Fibroblast of the aortic adventitia (primary cell): ENCODE data around the gene FGFR2. TPM values are rescaled to one million over a fixed set of nuclear protein-coding genes. Genes with fewer than 3 reads are reported as not detected.
"Not testable (repeated sequence)": the region's sequence is repeated elsewhere in the genome, so short reads cannot be mapped to it uniquely, and the experiment has no call there.

Experiments
- DNase-seq: peaks from one replicate; pipeline ENCODE4 v3.0.0-alpha.2; 2010; ENCODE audit warnings: low read depth
- H3K4me3 ChIP-seq: 2 replicates; pipeline ENCODE4 v1.5.1; 2011; ENCODE audit warnings: low read depth, mild to moderate bottlenecking, control low read depth, low read length, moderate library complexity
- total RNA-seq: library from RNA; depleted of rRNA; stranded (reverse); fragments of >200 nt; gene quantifications from 2 replicates; pipeline ENCODE4 v1.2.3, GENCODE V29; 2012; ENCODE audit warnings: low replicate concordance
- TF ChIP-seq, protein P1 (sequence below): IDR thresholded peaks from 2 replicates; pipeline ENCODE4 v1.5.1; 2011; ENCODE audit warnings: mild to moderate bottlenecking, low read length, control low read depth, inconsistent platforms; ENCODE audit not compliant: insufficient read depth

Gene FGFR2
- total RNA-seq, 1 donor: not detected

DNA sequence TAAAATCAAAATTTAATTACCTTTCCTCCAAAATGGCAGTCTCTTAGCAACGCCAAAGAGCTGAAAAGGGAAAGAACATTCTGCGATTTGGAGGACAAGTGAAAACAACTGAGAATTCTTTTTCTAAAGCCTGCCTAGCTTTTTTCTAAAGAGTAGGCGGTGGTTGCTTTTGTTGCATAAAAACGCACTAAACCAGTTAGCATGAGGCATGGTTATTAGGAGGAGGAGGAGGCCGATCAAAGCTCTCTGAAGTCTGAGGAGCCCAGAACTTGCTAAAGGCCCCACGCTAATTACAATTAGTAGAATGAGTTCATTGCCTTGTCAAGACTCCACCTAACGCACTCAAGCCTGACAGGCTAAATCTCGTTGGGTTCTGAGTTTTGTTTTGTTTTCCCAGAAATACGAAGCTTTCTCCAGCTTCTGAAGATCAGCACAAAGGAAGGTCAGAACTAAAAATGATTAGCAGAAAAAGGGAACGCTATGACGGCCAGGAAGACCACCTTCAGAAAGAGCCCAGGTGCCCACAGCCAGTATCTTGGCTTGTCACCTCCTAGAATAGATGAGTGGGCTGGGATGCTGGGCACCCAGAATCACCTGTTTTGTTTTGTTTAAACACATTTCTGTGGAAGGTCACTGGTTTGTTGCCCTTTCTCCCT is 72.0 kb downstream of the FGFR2 start:
- no peak overlapping the region for H3K4me3 ChIP-seq
- TF ChIP-seq, protein P1, sequence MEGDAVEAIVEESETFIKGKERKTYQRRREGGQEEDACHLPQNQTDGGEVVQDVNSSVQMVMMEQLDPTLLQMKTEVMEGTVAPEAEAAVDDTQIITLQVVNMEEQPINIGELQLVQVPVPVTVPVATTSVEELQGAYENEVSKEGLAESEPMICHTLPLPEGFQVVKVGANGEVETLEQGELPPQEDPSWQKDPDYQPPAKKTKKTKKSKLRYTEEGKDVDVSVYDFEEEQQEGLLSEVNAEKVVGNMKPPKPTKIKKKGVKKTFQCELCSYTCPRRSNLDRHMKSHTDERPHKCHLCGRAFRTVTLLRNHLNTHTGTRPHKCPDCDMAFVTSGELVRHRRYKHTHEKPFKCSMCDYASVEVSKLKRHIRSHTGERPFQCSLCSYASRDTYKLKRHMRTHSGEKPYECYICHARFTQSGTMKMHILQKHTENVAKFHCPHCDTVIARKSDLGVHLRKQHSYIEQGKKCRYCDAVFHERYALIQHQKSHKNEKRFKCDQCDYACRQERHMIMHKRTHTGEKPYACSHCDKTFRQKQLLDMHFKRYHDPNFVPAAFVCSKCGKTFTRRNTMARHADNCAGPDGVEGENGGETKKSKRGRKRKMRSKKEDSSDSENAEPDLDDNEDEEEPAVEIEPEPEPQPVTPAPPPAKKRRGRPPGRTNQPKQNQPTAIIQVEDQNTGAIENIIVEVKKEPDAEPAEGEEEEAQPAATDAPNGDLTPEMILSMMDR: no peak
- DNase-seq: no peak

DNA sequence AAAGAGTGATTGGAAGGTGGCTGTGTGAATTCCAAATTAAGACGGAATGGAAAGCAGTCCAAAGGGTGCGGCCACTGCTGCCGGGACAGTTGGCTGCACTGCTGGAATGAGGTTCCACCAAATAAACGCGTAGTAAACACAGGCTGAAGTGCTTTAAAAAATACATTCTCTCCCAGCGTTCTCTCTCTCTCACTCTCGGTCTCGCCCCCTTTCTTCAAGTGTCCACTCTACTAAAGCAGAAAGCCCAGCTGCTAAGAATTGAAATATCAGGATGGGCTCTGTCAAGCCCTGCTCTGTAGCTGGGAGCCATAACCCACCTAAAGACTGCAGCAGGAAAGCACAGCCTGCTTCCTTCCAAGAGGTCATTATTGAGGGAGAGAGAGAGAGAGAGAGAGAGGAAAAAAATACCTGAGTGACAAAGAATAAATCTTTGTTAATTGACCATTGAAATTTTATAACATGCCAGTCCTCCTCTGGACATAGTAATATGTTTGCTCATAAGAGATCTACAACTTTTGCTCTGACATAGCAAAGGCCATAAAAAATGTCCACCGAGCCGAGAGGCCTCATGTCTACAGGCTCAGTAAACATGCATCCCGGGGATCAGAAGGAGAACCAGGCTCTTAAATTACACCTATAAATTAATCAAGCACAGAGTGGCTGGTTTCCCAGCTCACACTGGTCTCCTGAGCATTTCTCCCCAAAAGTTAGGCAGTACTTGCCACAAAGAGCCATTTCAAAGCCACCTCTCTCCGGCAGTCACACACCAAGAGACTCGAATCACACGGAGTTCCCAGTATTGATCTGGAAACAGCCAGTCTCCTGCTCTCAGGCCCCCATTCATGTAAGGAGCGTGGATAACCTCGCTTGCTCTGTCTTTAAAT is 72.8 kb downstream of the FGFR2 start:
- DNase-seq: no peak
- TF ChIP-seq, protein P1: no peak
- H3K4me3 ChIP-seq: no peak overlapping the region

DNA sequence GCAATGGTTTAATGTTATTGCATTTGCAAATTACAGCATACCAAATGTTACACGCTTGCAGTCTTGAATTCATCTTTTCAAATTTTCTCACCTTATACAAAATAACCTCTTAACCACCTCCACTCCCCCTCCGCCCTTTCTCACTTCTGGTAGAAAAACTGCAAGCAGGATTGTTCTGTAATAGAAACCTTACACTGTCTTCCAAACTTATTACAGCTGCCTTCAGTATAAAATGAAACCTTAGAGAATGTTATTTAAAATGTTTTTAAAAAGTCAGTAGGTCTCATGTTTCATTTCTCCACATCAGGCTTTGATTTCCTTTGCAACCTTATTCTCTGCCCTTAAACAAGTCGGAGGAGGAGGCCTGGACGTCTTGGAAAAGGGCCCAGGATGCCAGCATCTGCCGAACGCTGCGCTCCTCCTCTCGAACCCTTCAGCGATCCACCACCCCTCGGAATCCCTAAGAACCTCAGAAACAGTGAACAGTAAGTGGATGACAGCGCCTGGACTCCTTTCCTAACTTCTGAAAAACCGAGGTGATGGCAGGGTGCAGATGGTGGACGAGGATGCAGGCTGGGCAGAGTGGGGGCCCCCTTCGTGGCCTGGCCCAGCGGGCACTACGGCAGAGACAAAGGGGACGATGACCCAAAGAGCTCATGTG is 74.0 kb downstream of the FGFR2 start:
- no peak for DNase-seq
- TF ChIP-seq, protein P1: no peak
- no peak overlapping the region for H3K4me3 ChIP-seq

DNA sequence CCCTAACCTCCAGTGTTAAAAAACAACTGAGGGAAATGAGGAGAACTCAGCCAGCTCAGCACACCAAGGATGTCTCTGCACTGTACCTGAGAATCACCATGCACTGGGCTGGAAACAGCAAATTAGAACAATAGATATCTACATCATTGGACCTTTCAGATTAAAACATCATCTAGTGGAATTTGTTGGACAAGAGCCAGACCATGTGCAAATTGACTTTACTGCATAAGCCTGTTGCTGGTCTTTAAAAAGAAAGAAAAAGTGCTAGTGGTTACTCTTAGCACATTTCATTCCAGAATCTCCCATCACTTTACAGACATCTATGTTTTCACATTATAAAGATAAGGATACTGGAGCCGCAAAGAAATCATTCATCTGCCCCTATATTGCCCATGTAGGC is 75.4 kb downstream of the FGFR2 start:
- no peak for DNase-seq
- H3K4me3 ChIP-seq: no peak overlapping the region
- TF ChIP-seq, protein P1: no peak

DNA sequence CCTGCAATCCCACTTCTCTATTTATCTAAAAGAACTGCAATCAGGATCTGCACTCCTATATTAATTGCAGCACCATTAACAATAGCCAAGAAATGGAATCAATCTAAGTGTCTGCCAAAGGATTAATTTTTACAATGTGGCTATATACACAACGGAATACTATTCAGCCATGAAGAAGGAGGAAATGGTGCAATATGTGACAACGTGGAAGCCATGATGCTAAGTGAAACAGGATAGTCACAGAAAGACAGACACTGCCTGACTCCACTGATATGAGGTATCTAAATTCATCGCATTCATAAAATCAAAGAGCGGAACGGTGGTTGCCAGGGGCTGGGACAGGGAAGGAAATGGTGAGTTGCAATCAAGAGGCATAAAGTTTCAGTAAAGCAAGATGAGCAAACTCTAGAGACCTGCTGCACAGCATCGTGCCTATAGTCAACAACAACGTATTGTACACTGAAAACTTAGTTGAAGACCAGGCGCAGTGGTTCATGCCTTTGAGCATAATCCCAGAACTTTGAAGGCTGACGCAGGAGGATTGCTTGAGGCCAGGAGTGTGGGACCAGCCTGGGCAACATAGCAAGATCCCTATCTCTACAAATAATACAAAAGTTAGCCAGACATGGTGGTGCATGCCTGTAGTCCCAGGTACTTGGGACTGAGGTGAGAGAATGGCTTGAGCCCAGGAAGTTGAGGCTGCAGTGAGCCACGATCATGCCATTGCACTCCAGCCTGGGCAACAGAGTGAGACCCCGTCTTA is 76.3 kb downstream of the FGFR2 start:
- TF ChIP-seq, protein P1: no peak
- no peak overlapping the region for H3K4me3 ChIP-seq
- DNase-seq: no peak

DNA sequence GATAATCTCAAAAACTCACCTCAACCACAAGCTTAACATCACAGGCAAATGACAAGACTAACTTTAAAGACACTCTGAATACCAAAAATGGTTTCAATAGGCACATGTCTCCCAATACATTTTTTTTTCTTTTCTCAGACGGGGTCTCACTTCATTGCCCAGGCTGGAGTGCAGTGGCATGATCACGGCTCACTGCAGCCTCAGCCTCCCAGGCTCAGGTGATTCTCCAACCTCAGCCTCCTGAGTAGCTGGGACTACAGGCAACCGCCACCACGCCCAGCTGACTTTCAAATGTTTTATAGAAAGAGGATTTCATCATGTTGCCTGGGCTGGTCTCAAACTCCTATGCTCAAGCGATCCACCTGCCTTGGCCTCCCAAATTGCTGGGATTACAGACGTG is 77.7 kb downstream of the FGFR2 start:
- not testable (repeated sequence) for H3K4me3 ChIP-seq, DNase-seq
